Endothelial cell of umbilical vein (primary cell): ENCODE data around the gene FOXN1. TPM values are rescaled to one million over a fixed set of nuclear protein-coding genes. Genes with fewer than 3 reads are reported as not detected.

Source experiments
- BruUV-seq: library from RNA; stranded (reverse); fragments of 400-500 nt; replicated peaks from 2 replicates; lab custom pipeline; 2021; lab: Mats Ljungman, UMichigan
- CTCF ChIA-PET: fragments of 300-600, 350-600 bp; sonication (Branson Sonifier 250); formaldehyde crosslinking; loops from one replicate; lab custom pipeline; 2021; ENCODE audit warnings: antibody characterized with exemption, inconsistent platforms; lab: Charles Lee
- POLR2A ChIA-PET: fragments of 300-600, 350-600 bp; sonication (Branson Sonifier 250); formaldehyde crosslinking; loops from one replicate; lab custom pipeline; 2021; ENCODE audit warnings: antibody characterized with exemption, inconsistent platforms; lab: Charles Lee
- DNase-seq: peaks from one replicate; pipeline ENCODE4 v3.0.0-alpha.2; 2011; ENCODE audit warnings: low read depth, low spot score
- FAIRE-seq: peaks from 2 replicates; lab custom pipeline; 2011; peaks lifted over from hg19 to GRCh38; lab: Jason Lieb, UNC
- H2AFZ ChIP-seq: 2 replicates; pipeline ENCODE4 v1.6.0; 2012; ENCODE audit warnings: low read depth, low read length, control low read depth, inconsistent platforms
- H3K27ac ChIP-seq: 2 replicates; pipeline ENCODE4 v1.5.1; 2011; ENCODE audit warnings: low read depth, mild to moderate bottlenecking, control low read depth, low read length, moderate library complexity; ENCODE audit not compliant: insufficient read depth
- H3K27me3 ChIP-seq, 2 experiments: 2 replicates each; pipeline versions ENCODE4 v1.6.0 to v1.6.1; 2011; ENCODE audit warnings: low read length in 2 of 2, mixed read lengths in 1 of 2; ENCODE audit not compliant: control insufficient read depth in 2 of 2, insufficient read depth in 2 of 2
- H3K36me3 ChIP-seq, 2 experiments: 2 replicates in 1 of 2; 3 replicates in 1 of 2; pipeline ENCODE4 v1.5.1; 2011; ENCODE audit warnings: low read length in 2 of 2, mild to moderate bottlenecking in 1 of 2, moderate library complexity in 1 of 2; ENCODE audit not compliant: control insufficient read depth in 2 of 2, insufficient read depth in 2 of 2; ENCODE audit errors: extremely low read depth in 1 of 2
- H3K4me1 ChIP-seq: 3 replicates; pipeline ENCODE4 v1.5.1; 2011; ENCODE audit warnings: mild to moderate bottlenecking, low read length; ENCODE audit not compliant: control insufficient read depth, insufficient read depth; ENCODE audit errors: extremely low read depth
- H3K4me2 ChIP-seq: 2 replicates; pipeline ENCODE4 v1.6.1; 2011; ENCODE audit warnings: low read length, control low read depth, mixed read lengths; ENCODE audit not compliant: insufficient read depth
- H3K4me3 ChIP-seq, 3 experiments: fragments of 200-600 bp in 1 of 3; sonication (generic), shearing (Covaris generic) in 1 of 3; replicated peaks in 1 of 3; 2 replicates each; pipeline ENCODE4 v1.5.1; 2011 to 2016; ENCODE audit warnings: control low read depth in 3 of 3, low read length in 3 of 3, mild to moderate bottlenecking in 2 of 3, inconsistent platforms in 1 of 3, low read depth in 1 of 3, moderate library complexity in 1 of 3; ENCODE audit not compliant: insufficient read depth in 1 of 3
- H3K79me2 ChIP-seq: 2 replicates; pipeline ENCODE4 v1.6.0; 2012; ENCODE audit warnings: low read length, inconsistent platforms; ENCODE audit not compliant: control insufficient read depth, insufficient read depth
- H3K9ac ChIP-seq: replicated peaks from 2 replicates; pipeline ENCODE3; 2011; ENCODE audit warnings: low read length, control low read depth; ENCODE audit not compliant: insufficient read depth; ENCODE audit errors: extremely low read depth
- H3K9me1 ChIP-seq: replicated peaks from 3 replicates; pipeline ENCODE4 v1.6.0; 2011; ENCODE audit warnings: mild to moderate bottlenecking, low read length; ENCODE audit not compliant: control insufficient read depth, insufficient read depth; ENCODE audit errors: extremely low read depth
- H3K9me3 ChIP-seq: replicated peaks from 2 replicates; pipeline ENCODE4 v1.5.1; 2012; ENCODE audit warnings: low read length, inconsistent platforms; ENCODE audit not compliant: control insufficient read depth, insufficient read depth
- H4K20me1 ChIP-seq: replicated peaks from 2 replicates; pipeline ENCODE3; 2011; ENCODE audit warnings: mild to moderate bottlenecking, low read length; ENCODE audit not compliant: control insufficient read depth, insufficient read depth; ENCODE audit errors: extremely low read depth
- EZH2 ChIP-seq: IDR thresholded peaks from 2 replicates; pipeline ENCODE4 v1.6.1; 2012; ENCODE audit warnings: borderline replicate concordance, low read depth, mild to moderate bottlenecking, moderate library complexity, low read length, inconsistent platforms; ENCODE audit not compliant: severe bottlenecking
- FOS ChIP-seq: IDR thresholded peaks from 2 replicates; pipeline ENCODE4 v1.6.1; 2011; ENCODE audit warnings: mild to moderate bottlenecking, low read length, moderate library complexity, borderline replicate concordance; ENCODE audit not compliant: insufficient read depth
- GATA2 ChIP-seq: IDR thresholded peaks from 2 replicates; pipeline ENCODE4 v1.7.0; 2011; ENCODE audit warnings: low read depth, mild to moderate bottlenecking, moderate library complexity, mixed read lengths, low read length; ENCODE audit not compliant: insufficient read length, insufficient read depth
- JUN ChIP-seq: IDR thresholded peaks from 2 replicates; pipeline ENCODE4 v1.6.1; 2011; ENCODE audit warnings: borderline replicate concordance, low read depth; ENCODE audit not compliant: insufficient read length, insufficient read depth
- MYC ChIP-seq: IDR thresholded peaks from one replicate; pipeline ENCODE4 v1.6.1; 2011; ENCODE audit warnings: mild to moderate bottlenecking, low read depth, low read length
- POLR2A ChIP-seq: IDR thresholded peaks from 2 replicates; pipeline ENCODE4 v1.6.1; 2012; ENCODE audit warnings: low read depth, mild to moderate bottlenecking, control low read depth, low read length
- POLR2AphosphoS5 ChIP-seq: IDR thresholded peaks from 2 replicates; pipeline ENCODE4 v1.6.1; 2012; ENCODE audit warnings: low read depth, mild to moderate bottlenecking, control low read depth, low read length, moderate library complexity; ENCODE audit not compliant: insufficient read depth
- dilution Hi-C: fragments of 300-500 bp; cut with MboI; formaldehyde crosslinking; loops from one replicate; pipeline ENCODE4 v1.15.0; 2019; ENCODE audit warnings: low sequenced_read_pairs; ENCODE audit not compliant: extremely low pct_ligation_motif_present
- intact Hi-C: fragments of 100-400 bp; cut with micrococcal nuclease; formaldehyde crosslinking; loops from one replicate; pipeline ENCODE4 v1.10.0; 2022
- polyA plus RNA-seq, 4 experiments: library from polyadenylated mRNA; depleted of rRNA in 3 of 4; stranded (reverse) in 3 of 4; unstranded in 1 of 4; fragments of >200 nt; gene quantifications; 2 replicates each; pipeline versions ENCODE4 v1.2.1 to v1.2.3, GENCODE V29; 2011 to 2012; ENCODE audit warnings: missing spikeins in 1 of 4
- total RNA-seq: library from RNA; stranded (reverse); gene quantifications from 2 replicates; pipeline ENCODE4 v1.2.3, GENCODE V29; 2021
- TF ChIP-seq, protein P1 (sequence below), 2 donors: IDR thresholded peaks; 1 replicate in 1 of 2; 2 replicates in 1 of 2; pipeline ENCODE4 v1.5.1; 2011; ENCODE audit warnings: low read length in 2 of 2, mild to moderate bottlenecking in 2 of 2, moderate library complexity in 2 of 2, control low read depth in 1 of 2, inconsistent platforms in 1 of 2, low read depth in 1 of 2; ENCODE audit not compliant: insufficient read depth in 1 of 2; ENCODE audit errors: extremely low read depth in 1 of 2
- TF ChIP-seq, protein P2 (sequence below): IDR thresholded peaks from 2 replicates; pipeline ENCODE4 v1.6.1; 2011; ENCODE audit not compliant: insufficient read depth, insufficient read length

Gene FOXN1
- total and polyA plus RNA-seq, 2 donors (not counting 3 experiments of a cell fraction or from before 2014, with no cell fraction given): not detected

DNA sequence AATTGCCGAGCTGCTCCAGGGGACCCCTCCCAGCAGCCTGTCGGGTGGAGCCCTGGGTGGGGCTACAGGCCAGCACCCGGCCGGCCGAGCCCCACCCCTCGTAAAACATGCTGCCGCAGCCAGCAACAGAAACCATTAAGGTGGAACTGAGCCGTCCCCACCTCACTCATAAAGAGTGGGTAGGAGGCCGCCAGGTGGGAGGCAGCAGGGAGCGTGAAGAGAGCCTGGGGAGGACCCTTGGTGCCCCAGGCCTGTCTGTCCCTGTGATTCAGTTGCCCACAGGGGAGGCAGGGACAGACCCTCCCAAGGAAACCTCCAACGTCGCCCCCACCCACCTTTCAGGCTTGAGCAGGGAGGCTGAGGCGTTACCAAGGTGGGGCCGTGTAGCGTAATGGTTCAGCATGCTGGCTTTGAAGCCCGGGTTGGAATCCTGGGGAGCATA is 8.4 kb downstream of the FOXN1 start:
- Histone ChIP-seq H2AFZ (no peak overlapping the region), H4K20me1 (no peaks in the 10 kb centered on the region), H3K4me2 (no peak overlapping the region), H3K4me1 (no peaks in the 10 kb centered on the region), H3K27me3 (peaks cover 2 to 5% of the 10 kb centered on the region in 2 experiments), H3K9me1 (no peaks in the 10 kb centered on the region), H3K4me3 (no peak overlapping the region), H3K36me3 (no peaks in the 10 kb centered on the region), H3K9ac (no peak overlapping the region), H3K79me2 (no peaks in the 10 kb centered on the region), H3K9me3 (no peaks in the 10 kb centered on the region), H3K27ac (no peak overlapping the region)
- ChIA-PET CTCF (interaction anchor here (1.3 kb wide), 1 partner anchor 98 kb away, joined by 3 read pairs; no protein-coding TSS in a partner anchor), POLR2A (no interaction called here)
- DNase-seq: no peak
- TF ChIP-seq GATA2: no peak
- no peak for TF ChIP-seq EZH2
- TF ChIP-seq, protein P1, sequence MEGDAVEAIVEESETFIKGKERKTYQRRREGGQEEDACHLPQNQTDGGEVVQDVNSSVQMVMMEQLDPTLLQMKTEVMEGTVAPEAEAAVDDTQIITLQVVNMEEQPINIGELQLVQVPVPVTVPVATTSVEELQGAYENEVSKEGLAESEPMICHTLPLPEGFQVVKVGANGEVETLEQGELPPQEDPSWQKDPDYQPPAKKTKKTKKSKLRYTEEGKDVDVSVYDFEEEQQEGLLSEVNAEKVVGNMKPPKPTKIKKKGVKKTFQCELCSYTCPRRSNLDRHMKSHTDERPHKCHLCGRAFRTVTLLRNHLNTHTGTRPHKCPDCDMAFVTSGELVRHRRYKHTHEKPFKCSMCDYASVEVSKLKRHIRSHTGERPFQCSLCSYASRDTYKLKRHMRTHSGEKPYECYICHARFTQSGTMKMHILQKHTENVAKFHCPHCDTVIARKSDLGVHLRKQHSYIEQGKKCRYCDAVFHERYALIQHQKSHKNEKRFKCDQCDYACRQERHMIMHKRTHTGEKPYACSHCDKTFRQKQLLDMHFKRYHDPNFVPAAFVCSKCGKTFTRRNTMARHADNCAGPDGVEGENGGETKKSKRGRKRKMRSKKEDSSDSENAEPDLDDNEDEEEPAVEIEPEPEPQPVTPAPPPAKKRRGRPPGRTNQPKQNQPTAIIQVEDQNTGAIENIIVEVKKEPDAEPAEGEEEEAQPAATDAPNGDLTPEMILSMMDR (IDR thresholded peaks at IDR 0.05; ENCODE audit: extremely low read depth in 1 of 2, insufficient read depth in 1 of 2, low read depth in 1 of 2, low read length in 2 of 2): no peak
- TF ChIP-seq, protein P2, sequence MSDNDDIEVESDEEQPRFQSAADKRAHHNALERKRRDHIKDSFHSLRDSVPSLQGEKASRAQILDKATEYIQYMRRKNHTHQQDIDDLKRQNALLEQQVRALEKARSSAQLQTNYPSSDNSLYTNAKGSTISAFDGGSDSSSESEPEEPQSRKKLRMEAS: no peak
- no peak for TF ChIP-seq JUN
- no peak for TF ChIP-seq POLR2AphosphoS5
- TF ChIP-seq FOS: no peak
- TF ChIP-seq MYC: no peak
- TF ChIP-seq POLR2A: no peak
- BruUV-seq: no TSS peak
- dilution Hi-C loops: no loop called here
- FAIRE-seq: no peak
- intact Hi-C loops: no loop called here
